GM19372 (cell line): ENCODE data around the gene PTPRK.
"Not testable (repeated sequence)": the region's sequence is repeated elsewhere in the genome, so short reads cannot be mapped to it uniquely, and the experiment has no call there.

ENCODE experiments used
- ATAC-seq: cut with Tn5 transposase; IDR thresholded peaks from one replicate; pipeline ENCODE4 v1.9.1; 2021; ENCODE audit warnings: mild to moderate bottlenecking, low read depth, moderate library complexity; ENCODE audit not compliant: unreplicated experiment

Gene PTPRK

GRCh38 chr6:128452713-128453112 is 67.7 kb downstream of the PTPRK start:
- ATAC-seq: no peak

- ATAC-seq: no peak
These were observed 73.9 kb downstream of the PTPRK start for GRCh38 chr6:128446497-128446896.

- no peak for ATAC-seq
These were observed 76.8 kb downstream of the PTPRK start for GRCh38 chr6:128443553-128443952.

GRCh38 chr6:128439627-128440026 is 80.8 kb downstream of the PTPRK start:
- no peak for ATAC-seq

GRCh38 chr6:128438393-128438792 is 82.0 kb downstream of the PTPRK start:
- ATAC-seq: no peak

GRCh38 chr6:128437685-128438084 is 82.7 kb downstream of the PTPRK start:
- ATAC-seq: no peak

GRCh38 chr6:128434752-128435151 is 85.6 kb downstream of the PTPRK start:
- ATAC-seq: not testable (repeated sequence)

- ATAC-seq: no peak
These were observed 88.0 kb downstream of the PTPRK start for GRCh38 chr6:128432394-128432793.

GRCh38 chr6:128427139-128427538 is 93.3 kb downstream of the PTPRK start:
- no peak for ATAC-seq

- no peak for ATAC-seq
These were observed 94.5 kb downstream of the PTPRK start for GRCh38 chr6:128425856-128426255.

- ATAC-seq: no peak
These were observed 97.5 kb downstream of the PTPRK start for GRCh38 chr6:128422871-128423270.

- no peak for ATAC-seq
These were observed 98.2 kb downstream of the PTPRK start for GRCh38 chr6:128422200-128422599.

GRCh38 chr6:128421788-128422187 is 98.6 kb downstream of the PTPRK start:
- no peak for ATAC-seq

- ATAC-seq: no peak
These were observed 102.7 kb downstream of the PTPRK start for GRCh38 chr6:128417698-128418097.

GRCh38 chr6:128415387-128415786 is 105.0 kb downstream of the PTPRK start:
- no peak for ATAC-seq

GRCh38 chr6:128414943-128415342 is 105.5 kb downstream of the PTPRK start:
- no peak for ATAC-seq

GRCh38 chr6:128413291-128413690 is 107.1 kb downstream of the PTPRK start:
- no peak for ATAC-seq

GRCh38 chr6:128412680-128413079 is 107.7 kb downstream of the PTPRK start:
- no peak for ATAC-seq

- ATAC-seq: no peak
These were observed 109.8 kb downstream of the PTPRK start for GRCh38 chr6:128410584-128410983.

- ATAC-seq: no peak
These were observed 111.4 kb downstream of the PTPRK start for GRCh38 chr6:128409003-128409402.

GRCh38 chr6:128406453-128406852 is 113.9 kb downstream of the PTPRK start:
- no peak for ATAC-seq

GRCh38 chr6:128403618-128404444 is 116.6 kb downstream of the PTPRK start:
- no peak for ATAC-seq
